GM12878 (cell line): Measurements from ENCODE around the gene PLCD1. TPM values are rescaled to one million over a fixed set of nuclear protein-coding genes. Genes with fewer than 3 reads are reported as not detected.

Experiments
- ATAC-seq: fragments of 200-7000 bp; cut with Tn5 transposase; 3 replicates; pipeline ENCODE4 v1.9.1; 2020; ENCODE audit warnings: mild to moderate bottlenecking, moderate library complexity
- BruUV-seq: library from RNA; stranded (reverse); fragments of 400-500 nt; replicated peaks from 2 replicates; lab custom pipeline; 2021; lab: Mats Ljungman, UMichigan
- CTCF ChIA-PET: fragments of 300-600 bp; sonication (Branson Sonifier 250); formaldehyde crosslinking; extraction: SDS; loops from one replicate; lab custom pipeline; 2021; ENCODE audit warnings: inconsistent platforms; lab: Yijun Ruan, JAX
- POLR2A ChIA-PET: fragments of 350-600 bp; formaldehyde crosslinking; extraction: SDS; loops from one replicate; lab custom pipeline; 2021; ENCODE audit warnings: inconsistent platforms; lab: Charles Lee
- RAD21 ChIA-PET: fragments of 300-600 bp; sonication (Branson Sonifier 250); formaldehyde crosslinking; loops from one replicate; lab custom pipeline; 2023; ENCODE audit warnings: antibody characterized with exemption; ENCODE audit not compliant: unreplicated experiment; lab: Charles Lee
- SMC1A ChIA-PET: fragments of 300-600 bp; sonication (Branson Sonifier 250); formaldehyde crosslinking; loops from one replicate; lab custom pipeline; 2023; ENCODE audit not compliant: unreplicated experiment, uncharacterized antibody; lab: Charles Lee
- DNase-seq: peaks from one replicate; pipeline ENCODE4 v3.0.0-alpha.2; 2011; ENCODE audit warnings: low read depth, low spot score
- FAIRE-seq: peaks from 3 replicates; lab custom pipeline; 2011; peaks lifted over from hg19 to GRCh38; lab: Jason Lieb, UNC
- H2AFZ ChIP-seq: 2 replicates; pipeline ENCODE4 v1.6.0; 2011; ENCODE audit warnings: low read depth, low read length, control low read depth; ENCODE audit not compliant: control insufficient read depth
- H3K27ac ChIP-seq: 2 replicates; pipeline ENCODE4 v1.5.1; 2011; ENCODE audit warnings: control low read depth; ENCODE audit not compliant: control insufficient read depth, insufficient read depth
- H3K27me3 ChIP-seq, 2 experiments: replicated peaks in 1 of 2; 2 replicates each; pipeline versions ENCODE4 v1.6.0 to v1.6.1; 2011; ENCODE audit warnings: low read length in 1 of 2; ENCODE audit not compliant: control insufficient read depth in 2 of 2, insufficient read depth in 2 of 2
- H3K36me3 ChIP-seq, 2 experiments: 2 replicates each; pipeline ENCODE4 v1.5.1; 2011; ENCODE audit warnings: low read length in 1 of 2; ENCODE audit not compliant: control insufficient read depth in 2 of 2, insufficient read depth in 2 of 2
- H3K4me1 ChIP-seq: 2 replicates; pipeline ENCODE4 v1.6.1; 2011; ENCODE audit warnings: mild to moderate bottlenecking, low read length, moderate library complexity, mixed read lengths; ENCODE audit not compliant: control insufficient read depth, insufficient read depth
- H3K4me2 ChIP-seq: 2 replicates; pipeline ENCODE4 v1.6.0; 2011; ENCODE audit warnings: control low read depth; ENCODE audit not compliant: control insufficient read depth, insufficient read depth
- H3K4me3 ChIP-seq: fragments of 200-600 bp; sonication (generic); 2 replicates; pipeline ENCODE4 v1.5.1; 2016
- H3K79me2 ChIP-seq: 2 replicates; pipeline ENCODE4 v1.6.0; 2011; ENCODE audit warnings: low read length; ENCODE audit not compliant: control insufficient read depth, insufficient read depth
- H3K9ac ChIP-seq: 2 replicates; pipeline ENCODE4 v1.8.0; 2011; ENCODE audit warnings: low read length, control low read depth, mixed read lengths; ENCODE audit not compliant: control insufficient read depth, insufficient read depth
- H3K9me3 ChIP-seq: replicated peaks from 3 replicates; pipeline ENCODE4 v1.5.1; 2011; ENCODE audit warnings: mild to moderate bottlenecking, low read length; ENCODE audit not compliant: control insufficient read depth, insufficient read depth
- H4K20me1 ChIP-seq: 2 replicates; pipeline ENCODE4 v1.6.0; 2011; ENCODE audit not compliant: control insufficient read depth, insufficient read depth
- BMI1 ChIP-seq: fragments of 450-650 bp; IDR thresholded peaks from 2 replicates; pipeline ENCODE4 v1.6.1; 2016; ENCODE audit warnings: mild to moderate bottlenecking, moderate library complexity, borderline replicate concordance
- BRCA1 ChIP-seq: IDR thresholded peaks from 2 replicates; pipeline ENCODE4 v1.6.1; 2011; ENCODE audit warnings: low read depth, low read length, improper control_type of control experiment
- CEBPB ChIP-seq, 2 experiments: fragments of 150-350 bp in 1 of 2; IDR thresholded peaks; 2 replicates each; pipeline ENCODE4 v1.6.1; 2012 to 2014; ENCODE audit warnings: low read depth in 2 of 2, low read length in 2 of 2, borderline replicate concordance in 1 of 2, inconsistent platforms in 1 of 2
- CEBPZ ChIP-seq: fragments of 150-350 bp; IDR thresholded peaks from 2 replicates; pipeline ENCODE4 v1.6.1; 2016; ENCODE audit warnings: low read depth, low read length
- CHD2 ChIP-seq: IDR thresholded peaks from 2 replicates; pipeline ENCODE4 v1.6.1; 2011; ENCODE audit warnings: low read depth, low read length, improper control_type of control experiment, borderline replicate concordance
- CHD4 ChIP-seq: fragments of 200-600 bp; sonication (generic); IDR thresholded peaks from 2 replicates; pipeline ENCODE4 v1.6.1; 2016; ENCODE audit warnings: mild to moderate bottlenecking
- EP300 ChIP-seq, 2 experiments: fragments of 150-350 bp in 1 of 2; IDR thresholded peaks; 2 replicates each; pipeline ENCODE4 v1.6.1; 2011 to 2012; ENCODE audit warnings: low read depth in 2 of 2, low read length in 2 of 2, borderline replicate concordance in 1 of 2, improper control_type of control experiment in 1 of 2, inconsistent platforms in 1 of 2; ENCODE audit not compliant: control insufficient read depth in 1 of 2
- KLF5 ChIP-seq: fragments of 450-650 bp; IDR thresholded peaks from 2 replicates; pipeline ENCODE4 v1.6.1; 2014; ENCODE audit warnings: mild to moderate bottlenecking; ENCODE audit not compliant: partially characterized antibody
- MAX ChIP-seq: IDR thresholded peaks from 2 replicates; pipeline ENCODE4 v1.6.1; 2012; ENCODE audit warnings: low read depth, low read length, improper control_type of control experiment
- NRF1 ChIP-seq: conservative IDR thresholded peaks from 2 replicates; pipeline ENCODE4 v1.6.1; 2011; ENCODE audit warnings: mild to moderate bottlenecking, low read depth, low read length, improper control_type of control experiment
- POLR2AphosphoS5 ChIP-seq: IDR thresholded peaks from 2 replicates; pipeline ENCODE4 v1.6.1; 2011; ENCODE audit warnings: mild to moderate bottlenecking, low read length, inconsistent platforms
- POU2F2 ChIP-seq: IDR thresholded peaks from 3 replicates; pipeline ENCODE4 v1.6.1; 2011; ENCODE audit warnings: low read depth, mild to moderate bottlenecking, low read length, borderline replicate concordance
- SPI1 ChIP-seq: IDR thresholded peaks from 2 replicates; pipeline ENCODE4 v1.6.1; 2011; ENCODE audit warnings: low read depth, mild to moderate bottlenecking, low read length, moderate library complexity, borderline replicate concordance; ENCODE audit not compliant: insufficient read depth
- ZNF622 ChIP-seq: fragments of 450-650 bp; IDR thresholded peaks from 2 replicates; pipeline ENCODE4 v1.6.1; 2017; ENCODE audit warnings: mild to moderate bottlenecking, inconsistent platforms
- WGBS: methylation state at CpG from one replicate; pipeline ENCODE4 v1.1.6; 2016; ENCODE audit warnings: low lambda C conversion rate; ENCODE audit not compliant: insufficient replicate concordance, insufficient coverage; ENCODE audit errors: missing lambda C conversion rate; 5-methylcytosine and 5-hydroxymethylcytosine counted together
- in situ Hi-C: fragments of 300-500 bp; cut with MboI; formaldehyde crosslinking; loops from 9 replicates; pipeline ENCODE4 v1.14.3; 2018; ENCODE audit warnings: mixed read lengths
- intact Hi-C: fragments of 100-400 bp; cut with micrococcal nuclease; formaldehyde crosslinking; loops from one replicate; pipeline ENCODE4 v1.14.2; 2022; ENCODE audit not compliant: unreplicated experiment
- polyA plus RNA-seq, 11 experiments: library from polyadenylated mRNA; depleted of rRNA in 4 of 11; unstranded in 6 of 11; stranded (reverse) in 5 of 11; fragments of >200 nt; fragmentation: Nextera tagmentation in 4 of 11; fragmentation: Illumina TruSeq in 1 of 11; extraction: Ambion mirVana in 4 of 11; extraction: Trizol in 1 of 11; gene quantifications; 1 replicate in 1 of 11; 2 replicates in 10 of 11; pipeline versions ENCODE4 v1.2.1 to v1.2.3, GENCODE V29; 2011 to 2016; ENCODE audit warnings: inconsistent platforms in 2 of 11, missing spikeins in 2 of 11, low read depth in 1 of 11
- total RNA-seq, 4 experiments: library from RNA; depleted of rRNA in 3 of 4; stranded (reverse); fragments of >200 nt in 3 of 4; fragmentation: Illumina TruSeq in 1 of 4; extraction: Trizol in 1 of 4; gene quantifications; 2 replicates each; pipeline versions ENCODE4 v1.2.1 to v1.2.3, GENCODE V29; 2013 to 2021

The PLCD1 gene
- total and polyA plus RNA-seq, 10 of the 15 experiments (the other 5 are each of a cell fraction or from before 2014, with no cell fraction given), result 0.20 to 3.9 (median 1.2) TPM; not detected in 1

- TF ChIP-seq POU2F2 (no peak), CEBPB (IDR thresholded peaks at IDR 0.05; ENCODE audit: borderline replicate concordance in 1 of 2, low read depth in 2 of 2, low read length in 2 of 2) (no peak), NRF1 (no peak), SPI1 (no peak), ZNF622 (no peak), BMI1 (no peak)
Measured at GRCh38 chr3:37991109-37991508, 38.3 kb downstream of the PLCD1 start (continued).

GRCh38 chr3:37990527-37990926 lies 38.9 kb downstream of the PLCD1 start, which contains the start of gene VILL:
VILL (plus strand) TSS chr3:37990786; CDS start chr3:37993673, 2,887 bp downstream.
- WGBS, result 49% methylated on average over 10 of the region's 10 CpGs
- no peaks in the 10 kb centered on the region for H3K27me3 ChIP-seq
- DNase-seq (no peak), FAIRE-seq (no peak), ATAC-seq (no peak)
- no peaks in the 10 kb centered on the region; the same call in 1 of the 2 replicates for H3K79me2 ChIP-seq
- H3K27ac ChIP-seq, result no peak within 1 kb of the TSS
- CTCF ChIA-PET, result no interaction called here
- SMC1A ChIA-PET, result no interaction called here
- H3K9me3 ChIP-seq, result no peaks in the 10 kb centered on the region
- intact Hi-C loops, result no loop called here
- no peaks in the 10 kb centered on the region for H3K36me3 ChIP-seq
- RAD21 ChIA-PET, result no interaction called here
- POLR2A ChIA-PET, result no interaction called here
- TF ChIP-seq CHD2 (no peak), EP300 (IDR thresholded peaks at IDR 0.05; ENCODE audit: borderline replicate concordance in 1 of 2, control insufficient read depth in 1 of 2, low read depth in 2 of 2, low read length in 2 of 2) (no peak), POLR2AphosphoS5 (no peak), CEBPZ (no peak), BRCA1 (no peak), MAX (no peak), CHD4 (no peak), KLF5 (no peak)
- TF ChIP-seq, all 136 proteins: peak for 0
- in situ Hi-C loops, result no loop called here
- Histone ChIP-seq H4K20me1 (no peaks in the 10 kb centered on the region), H2AFZ (no peak within 1 kb of the TSS), H3K9ac (no peak within 1 kb of the TSS), H3K4me2 (no peak within 1 kb of the TSS), H3K4me1 (peaks cover 6% of the 10 kb centered on the region), H3K4me3 (no peak within 1 kb of the TSS)
- no TSS peak for BruUV-seq
